Activated naive CD4-positive, alpha-beta T cell treated with anti-CD3 and anti-CD28 coated beads, Interleukin-2, amount 50 U/mL, for 24 hours (primary cell): Measurements from ENCODE around the gene RPP25.

Experiments
- H3K27ac Mint-ChIP-seq: one replicate; pipeline ENCODE4 v1.8.0; 2021; ENCODE audit warnings: mild to moderate bottlenecking, mixed read lengths
- H3K27me3 Mint-ChIP-seq: one replicate; pipeline ENCODE4 v1.8.0; 2021; ENCODE audit warnings: mixed read lengths
- H3K36me3 Mint-ChIP-seq: one replicate; pipeline ENCODE4 v1.8.0; 2021; ENCODE audit warnings: mixed read lengths
- H3K4me1 Mint-ChIP-seq: one replicate; pipeline ENCODE4 v1.8.0; 2021; ENCODE audit warnings: mixed read lengths
- H3K4me3 Mint-ChIP-seq: one replicate; pipeline ENCODE4 v1.8.0; 2021; ENCODE audit warnings: mild to moderate bottlenecking, mixed read lengths
- H3K9me3 Mint-ChIP-seq: one replicate; pipeline ENCODE4 v1.8.0; 2021; ENCODE audit warnings: mixed read lengths

Gene RPP25, protein sequence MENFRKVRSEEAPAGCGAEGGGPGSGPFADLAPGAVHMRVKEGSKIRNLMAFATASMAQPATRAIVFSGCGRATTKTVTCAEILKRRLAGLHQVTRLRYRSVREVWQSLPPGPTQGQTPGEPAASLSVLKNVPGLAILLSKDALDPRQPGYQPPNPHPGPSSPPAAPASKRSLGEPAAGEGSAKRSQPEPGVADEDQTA

DNA sequence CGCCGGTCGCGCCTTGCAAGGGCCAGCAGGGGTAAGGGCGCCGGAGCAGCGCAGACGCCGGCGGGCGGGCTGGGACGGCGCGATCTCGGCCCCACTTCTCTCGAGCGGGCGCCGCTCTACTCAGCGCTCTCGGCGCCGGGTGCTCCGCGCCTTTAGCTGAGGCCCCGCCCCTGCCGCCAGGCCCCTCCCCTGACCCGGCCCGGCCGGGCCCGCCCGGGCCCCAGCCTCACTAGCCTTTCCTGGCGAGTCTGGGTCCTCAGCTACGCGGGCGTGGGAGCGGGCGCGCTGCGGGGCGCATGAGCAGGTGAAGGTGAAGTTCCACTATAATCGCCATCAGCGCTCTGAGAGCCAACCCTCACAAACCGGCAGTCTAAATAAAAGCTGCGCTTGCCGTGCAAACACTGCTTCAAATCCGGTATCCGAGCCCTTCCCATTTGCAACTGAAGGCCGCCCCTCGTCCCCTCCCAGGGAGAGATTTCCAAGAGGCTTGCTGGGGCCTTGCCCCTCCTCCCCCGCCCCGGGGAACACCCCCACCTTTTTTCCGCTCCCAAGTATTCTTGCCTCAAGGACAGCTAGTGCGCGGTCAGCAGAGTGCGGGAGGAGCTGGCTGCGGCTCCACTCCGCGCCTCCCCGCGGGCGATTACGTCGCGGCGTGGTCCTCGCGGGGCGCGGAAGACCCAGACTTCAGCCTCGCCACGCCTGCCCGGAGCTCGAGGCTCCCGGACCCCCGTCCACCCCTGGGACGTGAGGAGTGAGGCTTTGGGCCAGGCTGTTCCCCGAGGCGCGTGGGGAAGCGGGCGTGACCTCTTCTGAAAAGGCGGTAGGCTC is at the start of gene RPP25:
TSS of gene RPP25 (minus strand) at position 125 of the 828 bp plus-strand sequence. CDS start 189 bp downstream, outside the sequence.
- no peak within 1 kb of the TSS for H3K27ac Mint-ChIP-seq

DNA sequence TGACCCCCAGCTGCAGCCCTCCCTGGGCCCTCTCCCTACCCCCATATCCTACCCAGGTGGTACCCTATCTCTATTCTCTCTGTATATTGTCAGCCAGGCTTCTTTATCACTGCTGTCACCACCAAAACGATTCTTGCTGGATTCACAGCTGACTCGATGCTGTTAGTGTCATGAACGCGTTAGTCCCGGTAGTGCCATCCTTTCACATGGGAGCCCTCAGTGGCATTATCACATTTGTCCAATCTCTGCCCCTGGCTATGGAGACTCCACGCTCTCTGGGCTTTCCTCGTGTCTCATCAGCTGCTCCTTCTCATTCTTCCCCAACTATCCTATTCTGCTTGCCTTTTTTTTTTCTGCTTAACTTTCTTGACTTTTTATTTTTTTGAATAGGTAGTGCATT is 45.8 kb upstream of the RPP25 start:
- no peaks in the 10 kb centered on the region for H3K36me3 Mint-ChIP-seq
- H3K27me3 Mint-ChIP-seq, result peaks cover 2% of the 10 kb centered on the region
- peak overlapping the region; percentile 11 for H3K27ac Mint-ChIP-seq
- H3K4me1 Mint-ChIP-seq, result no peaks in the 10 kb centered on the region
- H3K4me3 Mint-ChIP-seq, result no peak overlapping the region
- H3K9me3 Mint-ChIP-seq, result no peaks in the 10 kb centered on the region

More for the DNA sequence above, at the start of gene RPP25:
- Mint-ChIP-seq H3K36me3 (no peaks in the 10 kb centered on the region), H3K4me1 (peaks cover 43% of the 10 kb centered on the region), H3K27me3 (peaks cover 11% of the 10 kb centered on the region), H3K4me3 (peak within 1 kb of the TSS; percentile 77), H3K9me3 (no peaks in the 10 kb centered on the region)

DNA sequence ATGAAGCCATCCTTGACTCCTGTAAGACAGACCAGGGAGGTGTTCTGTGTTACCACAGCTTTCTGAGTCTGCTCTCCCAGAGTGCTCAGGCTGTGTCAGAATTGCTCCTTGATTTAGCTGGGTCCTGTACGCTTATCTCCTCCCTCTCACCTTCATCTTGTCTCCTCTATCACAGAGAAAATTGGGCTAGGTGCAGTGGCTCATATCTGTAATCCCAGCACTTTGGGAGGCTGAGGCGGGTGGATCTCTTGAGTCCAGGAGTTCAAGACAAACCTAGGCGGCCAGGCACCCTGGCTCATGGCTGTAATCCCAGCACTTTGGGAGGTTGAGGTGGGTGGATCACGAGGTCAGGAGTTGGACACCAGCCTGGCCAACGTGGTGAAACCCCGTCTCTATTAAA is 44.7 kb upstream of the RPP25 start:
- Mint-ChIP-seq H3K27me3 (peaks cover 3% of the 10 kb centered on the region), H3K9me3 (no peaks in the 10 kb centered on the region), H3K4me1 (peaks cover 5% of the 10 kb centered on the region), H3K4me3 (no peak overlapping the region), H3K27ac (no peak overlapping the region), H3K36me3 (no peaks in the 10 kb centered on the region)

DNA sequence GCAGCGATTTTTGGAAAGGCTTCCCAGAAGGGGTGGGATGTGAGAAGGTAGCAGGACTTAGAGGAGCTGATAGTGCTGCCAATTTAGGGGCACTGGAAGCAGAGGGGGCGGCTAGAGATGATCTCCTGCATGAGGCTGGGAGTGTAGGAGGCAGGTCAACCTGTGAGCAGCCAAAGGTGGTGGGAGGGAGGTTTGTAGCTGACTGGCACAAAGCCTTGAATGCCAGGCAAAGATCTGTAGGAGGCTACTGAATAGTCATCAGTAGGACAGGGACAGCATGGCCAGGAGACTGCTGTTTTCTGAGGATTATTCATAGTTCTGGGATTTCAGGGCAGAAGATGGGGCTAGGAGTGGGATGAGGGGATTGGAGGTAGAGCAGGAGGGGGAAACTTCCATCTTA is 41.0 kb upstream of the RPP25 start:
- peaks cover 16% of the 10 kb centered on the region for H3K4me1 Mint-ChIP-seq
- no peak overlapping the region for H3K4me3 Mint-ChIP-seq
- peaks cover 4% of the 10 kb centered on the region for H3K27me3 Mint-ChIP-seq
- H3K27ac Mint-ChIP-seq, result no peak overlapping the region
- H3K36me3 Mint-ChIP-seq, result no peaks in the 10 kb centered on the region
- H3K9me3 Mint-ChIP-seq, result no peaks in the 10 kb centered on the region

DNA sequence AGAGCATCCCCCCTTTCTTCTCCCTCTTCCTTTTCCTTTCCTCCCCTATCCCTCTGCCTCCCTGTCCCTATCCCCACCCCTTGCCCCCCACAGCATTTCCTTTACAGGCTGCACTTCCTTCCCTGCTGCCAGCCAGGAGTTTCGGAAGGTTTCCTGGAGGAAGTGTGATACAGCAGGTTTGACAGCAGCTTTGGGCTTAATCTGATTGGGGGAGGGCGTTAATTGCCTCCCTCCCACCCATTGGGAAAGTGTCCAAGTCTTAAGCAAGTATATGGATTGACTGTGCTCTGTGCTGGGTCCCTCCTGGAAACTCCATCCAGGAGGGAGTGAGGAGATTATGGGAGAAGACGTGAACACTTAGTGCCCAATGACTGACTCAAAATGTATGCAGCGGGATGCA is 40.6 kb upstream of the RPP25 start:
- H3K4me1 Mint-ChIP-seq, result peaks cover 16% of the 10 kb centered on the region
- H3K4me3 Mint-ChIP-seq, result no peak overlapping the region
- no peaks in the 10 kb centered on the region for H3K36me3 Mint-ChIP-seq
- H3K9me3 Mint-ChIP-seq, result no peaks in the 10 kb centered on the region
- no peak overlapping the region for H3K27ac Mint-ChIP-seq
- peaks cover 4% of the 10 kb centered on the region for H3K27me3 Mint-ChIP-seq

DNA sequence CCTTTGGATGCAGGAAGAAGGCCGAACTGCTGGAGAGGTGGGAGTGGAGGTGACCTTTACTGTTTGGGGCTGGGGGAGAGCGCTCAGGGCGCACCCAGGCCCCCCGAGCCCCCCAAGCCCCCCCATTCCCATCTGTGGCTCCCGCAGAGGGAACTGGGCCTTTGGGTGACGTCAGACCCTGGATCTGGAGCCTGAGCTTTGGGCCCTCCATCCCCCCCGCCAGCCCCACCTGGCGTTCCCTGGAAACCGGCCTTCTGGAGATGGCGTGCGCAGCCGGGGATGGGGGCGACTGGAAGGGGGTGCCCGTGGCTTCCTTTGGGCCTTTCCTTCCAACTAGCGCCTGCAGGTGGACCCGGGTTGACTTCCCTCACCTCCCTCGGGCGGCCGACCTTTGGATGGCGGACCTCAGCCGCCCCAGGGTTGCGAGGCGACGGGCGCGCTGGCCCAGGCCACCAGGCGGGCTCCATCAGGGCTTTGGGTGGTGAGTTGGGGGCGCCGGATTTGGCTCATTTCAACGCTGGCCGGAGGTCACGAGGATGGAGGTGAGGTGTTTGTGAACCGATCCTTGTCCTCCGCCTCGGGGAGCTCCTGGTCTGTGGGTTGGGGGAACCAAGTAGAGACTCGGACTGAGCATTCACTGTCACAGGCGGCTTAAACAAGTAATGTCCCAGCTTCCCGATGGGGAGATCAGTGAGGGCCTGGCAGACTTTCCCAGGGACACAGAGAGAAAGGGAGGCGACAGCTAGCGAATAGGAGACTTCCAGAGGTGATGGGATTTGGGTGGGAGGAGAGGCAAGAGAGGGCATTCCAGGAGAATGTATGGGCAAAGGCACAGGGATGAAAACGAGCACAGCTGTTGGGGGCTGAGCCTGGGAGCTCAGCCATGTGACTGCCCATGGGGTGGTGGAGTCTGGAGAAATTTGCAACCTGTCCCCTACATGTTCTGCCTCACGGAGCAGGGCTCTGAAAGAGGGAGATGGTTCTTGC is 39.5 kb upstream of the RPP25 start:
- Mint-ChIP-seq H3K4me3 (peak overlapping the region; percentile 93), H3K9me3 (no peaks in the 10 kb centered on the region), H3K4me1 (peaks cover 16% of the 10 kb centered on the region), H3K27ac (peak overlapping the region; percentile 23), H3K27me3 (peaks cover 4% of the 10 kb centered on the region), H3K36me3 (no peaks in the 10 kb centered on the region)

DNA sequence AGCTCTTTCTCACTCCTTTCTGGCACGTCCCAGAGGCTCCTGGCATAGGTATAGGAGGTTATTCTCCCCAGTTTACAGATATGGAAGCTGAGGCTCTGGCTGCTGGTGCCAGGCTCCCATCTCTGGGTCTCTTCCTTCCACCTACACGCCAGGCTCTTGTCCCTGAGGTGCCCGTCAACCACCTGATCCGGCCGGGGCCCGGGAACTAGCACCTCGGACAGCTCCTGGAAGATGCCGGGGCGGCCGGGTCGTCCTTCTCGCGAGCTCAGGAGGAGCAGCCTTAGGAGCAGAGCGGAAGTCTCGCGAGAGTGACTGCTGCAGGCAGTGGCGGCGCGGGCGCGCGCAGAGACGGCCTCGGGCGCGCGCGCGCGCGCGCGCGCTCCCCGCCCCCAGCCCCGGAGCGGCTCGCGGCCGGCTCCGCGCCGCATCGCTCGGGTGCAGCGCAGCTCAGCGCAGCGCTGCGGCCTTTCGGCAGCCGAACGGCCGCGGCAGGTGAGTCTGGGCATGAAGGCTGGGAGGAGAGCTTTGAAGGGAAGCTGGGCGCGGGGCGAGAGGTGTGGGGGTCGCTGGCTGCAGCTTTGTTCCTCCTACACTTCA is 38.7 kb upstream of the RPP25 start, which contains the start of gene SCAMP5:
TSS of gene SCAMP5 (plus strand) at position 382 of the 597 bp plus-strand sequence. CDS start 16,277 bp downstream, outside the sequence.
- Mint-ChIP-seq H3K27ac (peak within 1 kb of the TSS; percentile 79), H3K36me3 (no peaks in the 10 kb centered on the region), H3K9me3 (no peaks in the 10 kb centered on the region), H3K4me1 (peaks cover 16% of the 10 kb centered on the region), H3K27me3 (peaks cover 4% of the 10 kb centered on the region), H3K4me3 (peak within 1 kb of the TSS; percentile 93)

DNA sequence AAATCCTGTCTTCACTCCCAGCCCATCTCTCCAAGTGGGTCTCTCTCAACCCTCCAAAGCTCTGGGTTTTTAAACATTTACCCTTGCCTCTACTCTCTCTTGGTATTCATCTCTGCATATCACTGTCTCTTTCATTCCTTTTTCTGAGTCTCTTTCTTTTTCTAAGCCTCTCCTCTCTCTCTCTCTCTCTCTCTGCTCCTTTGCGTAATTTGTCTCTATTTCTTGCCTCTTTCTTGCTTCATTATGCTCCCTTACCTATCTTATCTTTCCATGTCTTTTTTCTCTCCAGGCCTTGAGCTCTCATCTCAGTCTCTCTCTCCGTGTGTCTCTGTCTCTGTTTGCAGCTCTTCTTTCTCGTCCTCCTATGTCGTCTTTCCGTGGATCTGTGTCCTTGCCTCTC is 38.1 kb upstream of the RPP25 start:
- Mint-ChIP-seq H3K4me1 (peaks cover 16% of the 10 kb centered on the region), H3K27me3 (peaks cover 3% of the 10 kb centered on the region), H3K36me3 (no peaks in the 10 kb centered on the region), H3K27ac (peak overlapping the region; percentile 13), H3K9me3 (no peaks in the 10 kb centered on the region), H3K4me3 (peak overlapping the region; percentile 93)

DNA sequence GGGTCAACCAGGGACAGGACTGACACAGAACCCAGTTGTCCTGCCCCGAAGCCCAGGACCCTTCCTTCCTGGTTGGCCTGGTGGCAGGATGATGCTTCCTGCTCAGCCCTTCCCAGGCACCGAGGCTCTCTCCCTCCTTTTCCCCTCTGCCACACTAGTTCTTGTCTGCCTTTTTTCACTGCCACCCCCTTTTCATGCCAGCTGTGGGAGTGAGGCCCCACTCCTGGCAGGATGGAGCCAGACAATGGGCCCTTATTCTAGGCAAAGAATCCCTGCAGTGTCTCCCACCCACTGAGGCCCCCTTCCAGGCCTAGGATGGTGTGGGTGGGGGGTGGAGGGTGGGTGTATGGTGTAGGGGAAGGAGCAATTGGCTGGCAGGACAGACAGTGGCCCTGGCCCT is 37.7 kb upstream of the RPP25 start:
- Mint-ChIP-seq H3K36me3 (no peaks in the 10 kb centered on the region), H3K9me3 (no peaks in the 10 kb centered on the region), H3K27ac (no peak overlapping the region), H3K4me3 (no peak overlapping the region), H3K27me3 (peaks cover 2% of the 10 kb centered on the region), H3K4me1 (peaks cover 16% of the 10 kb centered on the region)

DNA sequence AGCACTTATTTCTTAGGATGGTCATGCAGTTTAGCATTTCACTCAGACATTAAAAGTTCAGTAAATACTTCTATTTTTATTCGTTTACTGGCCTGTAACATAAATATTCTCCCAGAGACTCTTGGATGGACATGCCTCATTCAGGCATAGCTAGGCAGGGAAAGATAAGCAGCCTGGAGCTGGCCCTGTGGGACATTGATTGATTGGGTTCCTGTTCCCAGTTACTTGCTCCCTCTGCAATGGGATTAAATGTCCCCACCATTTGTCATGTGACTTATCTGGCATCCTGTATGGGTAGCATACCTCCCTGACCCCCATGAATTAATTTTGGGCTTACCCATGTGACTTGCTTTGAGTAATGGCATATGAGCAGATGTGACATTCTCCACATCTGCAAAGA is 36.0 kb upstream of the RPP25 start:
- Mint-ChIP-seq H3K36me3 (no peaks in the 10 kb centered on the region), H3K4me3 (no peak overlapping the region), H3K9me3 (no peaks in the 10 kb centered on the region), H3K4me1 (peaks cover 16% of the 10 kb centered on the region), H3K27me3 (peaks cover 2% of the 10 kb centered on the region), H3K27ac (no peak overlapping the region)

DNA sequence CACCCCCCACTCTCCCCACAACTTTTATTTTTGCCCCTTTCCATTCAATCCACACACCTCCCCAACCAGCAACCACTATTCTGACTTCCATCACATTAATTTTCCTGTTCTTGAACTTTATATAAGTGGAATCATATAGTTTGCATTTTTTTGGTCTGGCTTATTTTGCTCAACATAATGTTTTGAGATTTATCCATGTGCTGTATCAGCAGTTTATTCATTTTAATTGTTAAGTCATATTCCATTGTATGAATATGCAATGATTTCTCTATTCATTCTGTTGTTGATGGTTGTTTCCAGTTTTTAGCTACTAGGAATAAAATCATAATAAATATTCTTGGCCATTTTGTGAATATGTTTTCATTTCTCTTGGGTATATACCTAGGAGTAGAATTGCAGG is 33.0 kb upstream of the RPP25 start:
- no peak overlapping the region for H3K27ac Mint-ChIP-seq

DNA sequence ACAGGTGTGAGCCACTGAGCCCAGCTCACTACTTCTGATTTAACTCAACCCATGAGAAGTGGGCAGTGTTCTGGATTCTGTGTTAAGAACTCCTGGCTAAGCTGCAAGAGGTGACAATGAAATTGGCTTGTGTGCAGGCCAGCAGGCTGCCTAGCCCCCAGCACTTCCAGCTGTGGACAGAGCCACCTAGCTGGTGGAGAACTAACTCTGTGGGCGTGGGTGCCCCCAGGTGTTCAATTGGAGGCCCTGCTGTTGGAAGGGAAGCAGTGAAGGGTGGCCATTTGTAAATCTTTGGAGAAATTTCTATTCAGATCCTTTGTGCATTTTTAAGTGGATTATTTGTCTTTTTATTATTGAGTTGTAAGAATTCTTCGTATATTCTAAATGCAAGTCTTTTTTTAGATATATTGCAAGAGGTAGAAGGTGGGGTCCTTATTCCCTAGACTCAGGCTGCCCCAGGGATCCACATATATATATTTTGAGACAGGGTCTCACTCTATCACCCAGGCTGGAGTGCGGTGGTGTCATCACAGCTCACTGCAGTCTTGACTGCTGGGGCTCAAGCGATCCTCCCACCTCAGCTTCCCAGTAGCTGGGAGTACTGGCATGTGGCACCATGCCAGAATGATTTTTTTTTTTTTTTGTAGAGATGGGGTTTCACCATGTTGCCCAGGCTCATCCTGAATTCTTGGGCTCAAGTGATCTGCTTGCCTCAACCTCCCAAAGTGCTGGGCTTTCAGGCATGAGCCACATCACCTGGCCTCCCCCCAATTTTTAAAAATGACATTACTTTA is 31.6 kb upstream of the RPP25 start:
- no peak overlapping the region for H3K4me3 Mint-ChIP-seq
- H3K27ac Mint-ChIP-seq, result no peak overlapping the region
- H3K27me3 Mint-ChIP-seq, result no peaks in the 10 kb centered on the region
- H3K9me3 Mint-ChIP-seq, result no peaks in the 10 kb centered on the region
- no peaks in the 10 kb centered on the region for H3K36me3 Mint-ChIP-seq
- H3K4me1 Mint-ChIP-seq, result peaks cover 9% of the 10 kb centered on the region

More for the DNA sequence above, 33.0 kb upstream of the RPP25 start:
- no peaks in the 10 kb centered on the region for H3K36me3 Mint-ChIP-seq
- H3K4me3 Mint-ChIP-seq, result no peak overlapping the region
- peaks cover under 1% of the 10 kb centered on the region for H3K4me1 Mint-ChIP-seq
- no peaks in the 10 kb centered on the region for H3K27me3 Mint-ChIP-seq
- H3K9me3 Mint-ChIP-seq, result no peaks in the 10 kb centered on the region

DNA sequence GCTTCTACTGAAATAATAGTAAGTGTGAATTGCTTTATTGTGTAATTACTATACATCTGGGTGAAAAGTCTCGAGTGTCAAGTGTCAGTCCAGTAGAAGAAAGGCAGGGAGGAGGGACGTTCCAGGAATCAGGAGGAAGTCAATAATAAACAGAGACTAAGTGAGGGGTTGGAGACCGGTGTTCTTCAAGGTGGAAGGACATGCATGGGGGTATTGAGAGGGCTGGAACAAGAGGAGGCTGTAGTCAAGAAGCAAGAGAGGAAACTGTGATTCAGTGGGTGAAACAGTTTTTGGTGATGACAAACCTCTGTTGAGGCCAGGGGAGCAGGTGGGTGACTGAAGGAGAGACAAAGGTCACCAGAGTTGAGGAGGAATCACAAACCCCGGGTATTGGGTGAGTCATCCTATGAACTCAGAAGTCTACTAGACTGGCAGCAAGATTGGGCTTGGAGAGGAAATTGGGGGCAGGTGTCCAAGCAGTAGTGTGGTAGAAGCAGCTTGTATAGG is 27.2 kb upstream of the RPP25 start:
- Mint-ChIP-seq H3K36me3 (no peaks in the 10 kb centered on the region), H3K9me3 (no peaks in the 10 kb centered on the region), H3K27me3 (peaks cover 2% of the 10 kb centered on the region), H3K4me1 (peaks cover 9% of the 10 kb centered on the region), H3K4me3 (peak overlapping the region; percentile 9), H3K27ac (peak overlapping the region; percentile 73)

DNA sequence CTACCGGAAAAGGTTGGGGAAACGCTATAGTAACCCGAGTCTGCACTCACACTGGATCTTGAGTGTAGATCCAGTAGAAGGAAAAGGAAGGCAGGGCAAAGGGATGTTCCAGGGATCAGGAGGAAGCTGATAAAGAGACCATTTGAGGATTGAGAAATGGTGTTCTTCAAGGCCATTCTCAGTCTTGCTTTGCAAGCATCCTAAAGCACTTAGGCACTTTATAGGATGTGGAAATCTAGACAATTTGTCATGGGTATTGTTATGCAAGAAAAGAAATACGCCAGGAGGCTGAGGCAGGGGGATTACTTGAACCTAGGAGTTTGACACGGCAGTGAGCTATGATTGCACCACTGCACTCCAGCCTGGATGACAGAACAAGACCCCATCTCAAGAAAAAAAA is 25.6 kb upstream of the RPP25 start:
- H3K4me1 Mint-ChIP-seq, result peaks cover 15% of the 10 kb centered on the region
- H3K27ac Mint-ChIP-seq, result no peak overlapping the region
- H3K4me3 Mint-ChIP-seq, result no peak overlapping the region
- no peaks in the 10 kb centered on the region for H3K36me3 Mint-ChIP-seq
- no peaks in the 10 kb centered on the region for H3K9me3 Mint-ChIP-seq
- peaks cover 2% of the 10 kb centered on the region for H3K27me3 Mint-ChIP-seq
